Gastrocnemius medialis (tissue), 4 donors: ENCODE measurements around the gene AGAP1. TPM values are rescaled to one million over a fixed set of nuclear protein-coding genes. Genes with fewer than 3 reads are reported as not detected.

ENCODE experiments used
- ATAC-seq, 2 donors: fragments of 150-250 bp; one replicate each; pipeline ENCODE4 v1.9.1; 2016
- DNase-seq, 2 donors: peaks; one replicate each; pipeline ENCODE4 v3.0.0-alpha.2; 2019
- H3K27ac ChIP-seq, 4 donors: fragments of 200-600 bp; sonication (generic); 1 replicate in 1 of 4; 2 replicates in 3 of 4; pipeline ENCODE4 v1.5.1; 2016 to 2018; ENCODE audit warnings: mild to moderate bottlenecking in 2 of 4, moderate library complexity in 1 of 4
- H3K27me3 ChIP-seq, 3 donors: fragments of 200-600 bp; sonication (generic) in 2 of 3; 1 replicate in 1 of 3; 2 replicates in 2 of 3; pipeline versions ENCODE4 v1.5.1 to v1.6.0; 2016 to 2019; ENCODE audit warnings: mild to moderate bottlenecking in 1 of 3, moderate library complexity in 1 of 3
- H3K36me3 ChIP-seq, 2 donors: fragments of 200-600 bp; sonication (generic) in 1 of 2; one replicate each; pipeline ENCODE4 v1.5.1; 2017 to 2018
- H3K4me1 ChIP-seq, 2 donors: fragments of 200-600 bp; sonication (generic) in 1 of 2; one replicate each; pipeline ENCODE4 v1.5.1; 2016 to 2017; ENCODE audit warnings: mild to moderate bottlenecking in 2 of 2
- H3K4me3 ChIP-seq, 4 donors: fragments of 200-600 bp; sonication (generic) in 3 of 4; 1 replicate in 1 of 4; 2 replicates in 3 of 4; pipeline ENCODE4 v1.5.1; 2016 to 2019; ENCODE audit warnings: mild to moderate bottlenecking in 2 of 4
- H3K9me3 ChIP-seq, 3 donors: fragments of 200-600 bp; sonication (generic) in 2 of 3; 1 replicate in 1 of 3; 2 replicates in 2 of 3; pipeline ENCODE4 v1.5.1; 2016 to 2019
- POLR2A ChIP-seq, 2 donors: fragments of 450-650 bp; IDR thresholded peaks; one replicate each; pipeline ENCODE4 v1.6.1; 2017; ENCODE audit warnings: antibody characterized with exemption in 2 of 2, mild to moderate bottlenecking in 2 of 2, moderate library complexity in 2 of 2
- in situ Hi-C, 4 donors: fragments of 200-750 bp; cut with MboI; loops; one replicate each; pipeline versions ENCODE4 v1.15.0 to v1.8.0; 2017; ENCODE audit warnings: low sequenced_read_pairs in 4 of 4
- intact Hi-C: fragments of 100-400 bp; cut with DNase I; formaldehyde crosslinking; loops from one replicate; pipeline ENCODE4 v1.15.1; 2023; ENCODE audit warnings: low total_unique reads
- total RNA-seq, 4 donors: library from RNA; depleted of rRNA; stranded (reverse); fragments of >200 nt; gene quantifications; one replicate each; pipeline versions ENCODE4 v1.1.0 to v1.2.3, GENCODE V29; 2016
- TF ChIP-seq, protein P1 (sequence below), 5 experiments: fragments of 450-650 bp in 3 of 5; fragments of 200-600 bp in 2 of 5; sonication (generic) in 2 of 5; IDR thresholded peaks in 4 of 5; conservative IDR thresholded peaks in 1 of 5; 1 replicate in 4 of 5; 2 replicates in 1 of 5; pipeline ENCODE4 v1.5.1; 2016 to 2019; ENCODE audit warnings: antibody characterized with exemption in 5 of 5, mild to moderate bottlenecking in 3 of 5, moderate library complexity in 3 of 5

Gene AGAP1
- total RNA-seq, 4 donors from 2014 or later = 8.5 to 26.8 (median 14.4) TPM

DNA sequence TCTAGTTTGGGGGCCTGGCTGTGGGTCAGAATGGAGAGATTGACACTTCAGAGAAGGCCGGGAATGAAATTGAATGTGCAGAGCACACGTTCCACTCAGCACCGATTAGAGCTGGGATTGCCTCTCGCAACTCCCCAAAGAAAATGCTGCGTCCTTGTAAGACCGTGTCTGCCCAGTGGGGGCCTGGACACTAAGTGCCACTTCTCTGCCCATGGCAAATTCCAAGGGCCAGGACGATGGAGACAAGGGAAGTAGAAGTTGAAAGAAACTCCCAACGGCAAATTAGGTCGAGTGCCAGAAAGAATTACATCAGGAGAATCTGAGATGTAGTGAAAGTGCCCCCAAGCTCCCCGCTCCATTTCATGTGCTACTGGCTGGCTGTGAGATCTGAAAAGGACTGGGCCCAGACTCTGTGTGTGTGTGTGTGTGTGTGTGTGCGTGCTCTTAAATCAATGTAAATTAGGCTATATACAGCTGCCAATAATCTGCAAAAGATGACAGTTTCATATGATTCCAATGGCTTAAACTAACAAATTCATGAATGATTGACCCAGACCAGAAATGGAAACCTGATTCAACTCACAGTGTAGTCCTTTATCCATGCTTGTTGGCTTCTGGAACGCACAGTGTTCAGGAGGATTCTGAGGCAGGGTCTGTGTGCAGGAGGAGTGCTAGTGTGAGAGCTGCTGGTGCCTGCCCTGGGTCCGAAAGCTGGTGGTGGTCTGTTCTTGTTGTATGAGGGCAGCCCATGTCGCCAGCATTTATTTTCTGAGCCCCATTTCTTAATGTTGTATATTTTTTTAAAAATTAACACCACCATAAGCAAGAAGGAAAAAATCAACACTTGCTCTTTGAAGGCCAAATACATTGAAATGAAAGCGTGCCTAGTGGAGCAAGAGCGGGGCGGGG is 234.3 kb downstream of the AGAP1 start:
- Histone ChIP-seq H3K4me3 (no peak overlapping the region), H3K27ac (no peak overlapping the region), H3K36me3 (no peaks in the 10 kb centered on the region), H3K4me1 (peaks cover 44 to 49% of the 10 kb centered on the region in 2 donors), H3K9me3 (no peaks in the 10 kb centered on the region), H3K27me3 (no peaks in the 10 kb centered on the region)
- no peak for DNase-seq
- no peak for ATAC-seq
- no peak for TF ChIP-seq POLR2A (IDR thresholded peaks at IDR 0.05)
- TF ChIP-seq, protein P1, sequence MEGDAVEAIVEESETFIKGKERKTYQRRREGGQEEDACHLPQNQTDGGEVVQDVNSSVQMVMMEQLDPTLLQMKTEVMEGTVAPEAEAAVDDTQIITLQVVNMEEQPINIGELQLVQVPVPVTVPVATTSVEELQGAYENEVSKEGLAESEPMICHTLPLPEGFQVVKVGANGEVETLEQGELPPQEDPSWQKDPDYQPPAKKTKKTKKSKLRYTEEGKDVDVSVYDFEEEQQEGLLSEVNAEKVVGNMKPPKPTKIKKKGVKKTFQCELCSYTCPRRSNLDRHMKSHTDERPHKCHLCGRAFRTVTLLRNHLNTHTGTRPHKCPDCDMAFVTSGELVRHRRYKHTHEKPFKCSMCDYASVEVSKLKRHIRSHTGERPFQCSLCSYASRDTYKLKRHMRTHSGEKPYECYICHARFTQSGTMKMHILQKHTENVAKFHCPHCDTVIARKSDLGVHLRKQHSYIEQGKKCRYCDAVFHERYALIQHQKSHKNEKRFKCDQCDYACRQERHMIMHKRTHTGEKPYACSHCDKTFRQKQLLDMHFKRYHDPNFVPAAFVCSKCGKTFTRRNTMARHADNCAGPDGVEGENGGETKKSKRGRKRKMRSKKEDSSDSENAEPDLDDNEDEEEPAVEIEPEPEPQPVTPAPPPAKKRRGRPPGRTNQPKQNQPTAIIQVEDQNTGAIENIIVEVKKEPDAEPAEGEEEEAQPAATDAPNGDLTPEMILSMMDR (IDR thresholded peaks at IDR 0.05 in 4 of 5, conservative IDR thresholded peaks at IDR 0.05 in 1 of 5) = no peak
- in situ Hi-C loops (no loop called here), intact Hi-C loops (no loop called here)

DNA sequence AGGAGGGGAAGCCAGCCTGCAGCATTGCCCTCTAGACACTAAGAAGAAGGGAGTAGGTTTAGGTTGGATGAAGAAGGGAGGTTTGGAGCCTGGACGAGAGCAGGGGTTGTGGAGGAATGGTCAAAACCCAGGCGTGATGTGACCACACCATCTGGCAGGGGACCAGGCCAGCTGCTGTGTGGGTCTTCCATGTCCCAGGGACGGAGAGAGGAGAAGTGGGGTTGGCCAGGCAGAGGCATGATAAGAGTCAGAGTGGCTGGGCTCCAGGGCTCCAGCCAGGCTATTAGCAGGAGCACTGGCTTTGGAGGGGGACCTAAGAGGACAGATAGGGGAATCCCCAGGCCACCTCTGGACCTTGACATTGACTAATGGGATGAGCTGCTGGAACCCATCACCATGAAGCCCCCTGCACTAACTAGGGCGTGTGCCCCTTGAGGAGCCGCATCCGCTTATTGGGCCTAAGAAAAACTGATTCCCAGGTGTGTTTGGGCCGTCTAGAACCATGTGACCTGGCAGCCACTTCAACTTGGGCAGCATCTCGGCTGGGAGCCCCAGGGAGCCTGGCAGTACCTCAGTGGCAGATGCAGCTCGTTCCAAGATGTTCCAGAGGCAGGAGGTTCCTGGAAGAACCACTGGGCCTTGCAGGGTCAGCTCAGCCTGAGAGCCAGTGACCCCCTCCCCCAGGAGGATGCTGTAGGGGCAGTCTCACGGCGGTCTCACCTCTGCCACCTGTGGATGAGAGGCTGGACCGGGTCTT is 235.1 kb downstream of the AGAP1 start:
- in situ Hi-C loops (no loop called here), intact Hi-C loops (no loop called here)
- no peaks in the 10 kb centered on the region for H3K36me3 ChIP-seq
- no peak for DNase-seq
- peaks cover 41 to 45% of the 10 kb centered on the region in 2 donors for H3K4me1 ChIP-seq
- ATAC-seq = no peak
- no peaks in the 10 kb centered on the region for H3K27me3 ChIP-seq
- H3K4me3 ChIP-seq = no peak overlapping the region
- TF ChIP-seq, protein P1 (IDR thresholded peaks at IDR 0.05 in 4 of 5, conservative IDR thresholded peaks at IDR 0.05 in 1 of 5) = no peak
- no peak for TF ChIP-seq POLR2A (IDR thresholded peaks at IDR 0.05)
- no peak overlapping the region for H3K27ac ChIP-seq
- no peaks in the 10 kb centered on the region for H3K9me3 ChIP-seq

DNA sequence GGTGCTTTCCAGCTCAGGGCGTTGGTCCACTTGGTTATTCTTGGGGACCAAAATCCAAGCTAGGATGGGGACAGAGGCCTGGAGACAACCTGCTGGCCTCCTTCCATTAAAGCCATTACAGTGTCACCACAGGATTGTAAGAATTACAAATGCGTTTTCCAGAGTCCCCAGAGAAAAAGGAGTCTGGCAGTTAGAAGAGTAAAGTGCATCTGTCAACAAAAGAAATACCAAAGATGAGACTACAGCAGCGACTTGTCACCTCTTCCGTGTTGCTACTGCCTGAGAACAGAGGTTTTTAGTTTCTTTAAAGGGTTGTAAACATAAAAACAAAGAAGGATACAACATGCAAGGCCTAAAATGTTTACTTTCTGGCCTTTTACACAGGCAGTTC is 235.7 kb downstream of the AGAP1 start:
- H3K4me1 ChIP-seq = peaks cover 35 to 40% of the 10 kb centered on the region in 2 donors
- H3K4me3 ChIP-seq = no peak overlapping the region
- TF ChIP-seq POLR2A (IDR thresholded peaks at IDR 0.05) = no peak
- TF ChIP-seq, protein P1 (IDR thresholded peaks at IDR 0.05 in 4 of 5, conservative IDR thresholded peaks at IDR 0.05 in 1 of 5) = no peak
- no peaks in the 10 kb centered on the region for H3K36me3 ChIP-seq
- H3K27ac ChIP-seq = no peak overlapping the region
- DNase-seq = no peak
- H3K9me3 ChIP-seq = no peaks in the 10 kb centered on the region
- in situ Hi-C loops = no loop called here
- H3K27me3 ChIP-seq = no peaks in the 10 kb centered on the region
- ATAC-seq = no peak
- intact Hi-C loops = no loop called here

DNA sequence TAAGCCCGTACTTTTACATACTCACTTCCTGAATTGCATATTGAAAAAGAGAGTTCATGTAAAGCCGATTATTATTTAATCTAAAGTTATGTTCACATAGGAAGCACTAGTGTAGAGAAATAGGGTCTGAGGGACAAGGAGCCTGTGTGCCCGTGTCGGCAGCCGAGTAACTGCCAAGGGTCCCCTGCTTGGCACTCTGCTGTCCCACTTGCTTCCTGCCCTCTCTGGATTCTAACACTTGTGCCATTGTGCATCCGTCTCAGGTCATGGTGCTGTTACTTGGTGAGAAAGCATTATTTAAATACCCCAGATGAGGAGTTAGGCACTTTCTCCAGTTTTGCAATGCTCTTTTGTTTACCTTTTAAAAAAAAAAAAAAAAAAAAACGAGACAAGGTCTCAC is 236.3 kb downstream of the AGAP1 start:
- in situ Hi-C loops = no loop called here
- H3K9me3 ChIP-seq = no peaks in the 10 kb centered on the region
- no peaks in the 10 kb centered on the region for H3K27me3 ChIP-seq

More for the DNA sequence above, 236.3 kb downstream of the AGAP1 start:
- ATAC-seq (no peak), DNase-seq (no peak)
- intact Hi-C loops = no loop called here
- H3K27ac ChIP-seq = no peak overlapping the region
- peaks cover 29 to 34% of the 10 kb centered on the region in 2 donors for H3K4me1 ChIP-seq
- no peak for TF ChIP-seq POLR2A (IDR thresholded peaks at IDR 0.05)
- TF ChIP-seq, protein P1 (IDR thresholded peaks at IDR 0.05 in 4 of 5, conservative IDR thresholded peaks at IDR 0.05 in 1 of 5) = no peak
- no peak overlapping the region for H3K4me3 ChIP-seq
- H3K36me3 ChIP-seq = no peaks in the 10 kb centered on the region
